CD14-positive monocyte (primary cell): Measurements from ENCODE around the gene NDST4. TPM values are rescaled to one million over a fixed set of nuclear protein-coding genes. Genes with fewer than 3 reads are reported as not detected.

ENCODE experiments used
- DNase-seq, 3 donors: peaks; one replicate each; pipeline ENCODE4 v3.0.0-alpha.2; 2011 to 2022
- H2AFZ ChIP-seq: 2 replicates; pipeline ENCODE4 v1.6.0; 2012; ENCODE audit warnings: mild to moderate bottlenecking, low read depth, low read length, inconsistent platforms; ENCODE audit not compliant: insufficient read depth, poor library complexity, severe bottlenecking
- H3K27ac ChIP-seq, 2 donors: 1 replicate in 1 of 2; 2 replicates in 1 of 2; pipeline ENCODE4 v1.5.1; 2012 to 2013; ENCODE audit warnings: low read length in 2 of 2, control low read depth in 1 of 2, inconsistent platforms in 1 of 2, low read depth in 1 of 2, mild to moderate bottlenecking in 1 of 2
- H3K27me3 ChIP-seq, 2 donors: one replicate each; pipeline versions ENCODE4 v1.6.0 to v1.6.1; 2011 to 2013; ENCODE audit warnings: low read length in 2 of 2; ENCODE audit not compliant: control insufficient read depth in 2 of 2, insufficient read depth in 2 of 2
- H3K36me3 ChIP-seq, 2 donors: replicated peaks in 1 of 2; 1 replicate in 1 of 2; 2 replicates in 1 of 2; pipeline versions ENCODE4 v1.5.1 to v1.6.1; 2012 to 2013; ENCODE audit warnings: low read length in 2 of 2, control low read depth in 1 of 2, inconsistent platforms in 1 of 2, mild to moderate bottlenecking in 1 of 2; ENCODE audit not compliant: insufficient read depth in 2 of 2, control insufficient read depth in 1 of 2
- H3K4me1 ChIP-seq, 2 donors: 1 replicate in 1 of 2; 2 replicates in 1 of 2; pipeline versions ENCODE4 v1.5.1 to v1.6.1; 2012 to 2013; ENCODE audit warnings: low read length in 2 of 2, control low read depth in 1 of 2, inconsistent platforms in 1 of 2, mild to moderate bottlenecking in 1 of 2, moderate library complexity in 1 of 2; ENCODE audit not compliant: insufficient read depth in 2 of 2, control insufficient read depth in 1 of 2
- H3K4me2 ChIP-seq: replicated peaks from 2 replicates; pipeline ENCODE3; 2012; ENCODE audit warnings: low read length, moderate library complexity, mild to moderate bottlenecking; ENCODE audit not compliant: poor library complexity, severe bottlenecking; ENCODE audit errors: extremely low read depth
- H3K4me3 ChIP-seq, 3 experiments: fragments of 200-600 bp in 1 of 3; sonication (generic) in 1 of 3; replicated peaks in 1 of 3; 1 replicate in 2 of 3; 2 replicates in 1 of 3; pipeline ENCODE4 v1.5.1; 2011 to 2013; ENCODE audit warnings: low read length in 3 of 3, mild to moderate bottlenecking in 3 of 3, control low read depth in 2 of 3, low read depth in 2 of 3, inconsistent platforms in 1 of 3, moderate library complexity in 1 of 3
- H3K79me2 ChIP-seq: 2 replicates; pipeline ENCODE4 v1.6.0; 2012; ENCODE audit warnings: mild to moderate bottlenecking, control low read depth, inconsistent platforms, low read length, moderate library complexity; ENCODE audit not compliant: insufficient read depth
- H3K9ac ChIP-seq: 2 replicates; pipeline ENCODE4 v1.6.0; 2017; ENCODE audit warnings: low read length, mild to moderate bottlenecking; ENCODE audit not compliant: insufficient read depth, poor library complexity, severe bottlenecking
- H3K9me3 ChIP-seq, 2 donors: replicated peaks in 1 of 2; 1 replicate in 1 of 2; 2 replicates in 1 of 2; pipeline versions ENCODE4 v1.5.1 to v1.6.1; 2012 to 2013; ENCODE audit warnings: low read length in 2 of 2, control low read depth in 1 of 2; ENCODE audit not compliant: control insufficient read depth in 1 of 2, insufficient read depth in 1 of 2
- H4K20me1 ChIP-seq: 2 replicates; pipeline ENCODE4 v1.6.0; 2012; ENCODE audit warnings: mild to moderate bottlenecking, low read length, control low read depth, moderate library complexity; ENCODE audit not compliant: insufficient read depth
- H3K27ac Mint-ChIP-seq, 7 donors: one replicate each; pipeline ENCODE4 v1.8.0; 2020; ENCODE audit warnings: mild to moderate bottlenecking in 7 of 7, mixed read lengths in 7 of 7, moderate library complexity in 6 of 7, inconsistent platforms in 2 of 7
- H3K27me3 Mint-ChIP-seq, 3 donors: one replicate each; pipeline ENCODE4 v1.8.0; 2021 to 2022; ENCODE audit warnings: low read depth in 3 of 3, mild to moderate bottlenecking in 3 of 3, mixed read lengths in 3 of 3, moderate library complexity in 3 of 3, inconsistent platforms in 1 of 3
- H3K36me3 Mint-ChIP-seq, 2 donors: one replicate each; pipeline ENCODE4 v1.8.0; 2020; ENCODE audit warnings: mixed read lengths in 2 of 2, inconsistent platforms in 1 of 2, mild to moderate bottlenecking in 1 of 2
- H3K4me1 Mint-ChIP-seq: one replicate; pipeline ENCODE4 v1.8.0; 2020; ENCODE audit warnings: mild to moderate bottlenecking, mixed read lengths
- H3K4me3 Mint-ChIP-seq, 2 donors: one replicate each; pipeline ENCODE4 v1.8.0; 2020; ENCODE audit warnings: mild to moderate bottlenecking in 2 of 2, mixed read lengths in 2 of 2, moderate library complexity in 1 of 2
- H3K9me3 Mint-ChIP-seq, 7 donors: one replicate each; pipeline ENCODE4 v1.8.0; 2020 to 2022; ENCODE audit warnings: mixed read lengths in 7 of 7, mild to moderate bottlenecking in 6 of 7, moderate library complexity in 6 of 7, inconsistent platforms in 2 of 7
- CTCF ChIP-seq: fragments of 200-600 bp; IDR thresholded peaks from one replicate; pipeline ENCODE4 v1.8.0; 2022; ENCODE audit warnings: antibody characterized with exemption, mild to moderate bottlenecking
- WGBS: methylation state at CpG from one replicate; pipeline ENCODE4 v1.1.5; 2013; ENCODE audit warnings: missing lambda C conversion rate; ENCODE audit not compliant: insufficient coverage; 5-methylcytosine and 5-hydroxymethylcytosine counted together
- intact Hi-C, 2 donors: fragments of 100-400 bp; cut with micrococcal nuclease; formaldehyde crosslinking; loops; one replicate each; pipeline versions ENCODE4 v1.15.0 to v1.15.1; 2023
- polyA plus RNA-seq, 3 donors: library from polyadenylated mRNA; depleted of rRNA in 1 of 3; unstranded in 2 of 3; stranded (reverse) in 1 of 3; fragments of 300-500 nt in 2 of 3; fragments of >200 nt in 1 of 3; fragmentation: Illumina TruSeq in 2 of 3; gene quantifications; 1 replicate in 2 of 3; 2 replicates in 1 of 3; pipeline ENCODE4 v1.2.3, GENCODE V29; 2012 to 2021

The NDST4 gene
- polyA plus RNA-seq, 3 donors, result not detected

- H3K4me3 ChIP-seq, result no peak overlapping the region
- no peaks in the 10 kb centered on the region for H3K79me2 ChIP-seq
- intact Hi-C loops, result no loop called here
- H3K4me2 ChIP-seq, result no peak overlapping the region
- no peaks in the 10 kb centered on the region for H3K36me3 ChIP-seq
- no peaks in the 10 kb centered on the region for H3K4me1 ChIP-seq
- no peak for TF ChIP-seq CTCF
- H4K20me1 ChIP-seq, result no peaks in the 10 kb centered on the region
- H3K36me3 Mint-ChIP-seq, result no peaks in the 10 kb centered on the region
- H2AFZ ChIP-seq, result no peak overlapping the region
- H3K9ac ChIP-seq, result no peak overlapping the region
- no peaks in the 10 kb centered on the region for H3K4me1 Mint-ChIP-seq
- H3K4me3 Mint-ChIP-seq, result no peak overlapping the region
- H3K27ac ChIP-seq, result no peak overlapping the region
- peaks cover 0 to 3% (median 2%) of the 10 kb centered on the region in 3 donors for H3K27me3 Mint-ChIP-seq
- H3K9me3 Mint-ChIP-seq, result no peaks in the 10 kb centered on the region
- WGBS, result no CpG with 5 or more reads among the region's 3 CpGs
- no peaks in the 10 kb centered on the region for H3K9me3 ChIP-seq
- H3K27ac Mint-ChIP-seq, result no peak overlapping the region
- no peaks in the 10 kb centered on the region for H3K27me3 ChIP-seq
- no peak for DNase-seq
These were observed 4.2 kb upstream of the NDST4 start for GRCh38 chr4:115117651-115118050.

GRCh38 chr4:115110191-115111181, 2.9 kb downstream of the NDST4 start:
- H3K9me3 Mint-ChIP-seq, result peaks cover 0 to 2% (median 0%) of the 10 kb centered on the region in 7 donors
- H3K27ac Mint-ChIP-seq, result no peak overlapping the region
- no peak for DNase-seq
- no peak overlapping the region for H3K27ac ChIP-seq
- H3K4me3 ChIP-seq, result no peak overlapping the region
- H3K4me1 ChIP-seq, result no peaks in the 10 kb centered on the region
- H3K4me1 Mint-ChIP-seq, result no peaks in the 10 kb centered on the region
- no peaks in the 10 kb centered on the region for H3K79me2 ChIP-seq
- H3K27me3 ChIP-seq, result no peaks in the 10 kb centered on the region
- intact Hi-C loops, result no loop called here
- no peak overlapping the region for H3K4me2 ChIP-seq
- no peak overlapping the region for H2AFZ ChIP-seq
- no CpG with 5 or more reads among the region's 4 CpGs for WGBS
- no peak overlapping the region for H3K4me3 Mint-ChIP-seq
- no peaks in the 10 kb centered on the region for H3K9me3 ChIP-seq
- no peak for TF ChIP-seq CTCF
- no peaks in the 10 kb centered on the region for H3K36me3 ChIP-seq
- peaks cover 0 to 3% (median 0%) of the 10 kb centered on the region in 3 donors for H3K27me3 Mint-ChIP-seq
- H3K36me3 Mint-ChIP-seq, result no peaks in the 10 kb centered on the region
- H4K20me1 ChIP-seq, result no peaks in the 10 kb centered on the region
- H3K9ac ChIP-seq, result no peak overlapping the region
